Measurements from ENCODE around the gene DEPDC7.

GRCh38 chr11:33068611-33069340, 53.1 kb downstream of the DEPDC7 start:
- TF ChIP-seq CTCF (IDR thresholded peaks at IDR 0.05): no peak
- no peak for TF ChIP-seq ZFX (IDR thresholded peaks at IDR 0.05; ENCODE audit: borderline replicate concordance)
